Colonic mucosa (tissue), 4 donors: Measurements from ENCODE around the gene CD164L2. TPM values are rescaled to one million over a fixed set of nuclear protein-coding genes. Genes with fewer than 3 reads are reported as not detected.
A peak's percentile ranks its signal among the peaks of the same experiment; 100 is the strongest.

Experiments
- DNase-seq: peaks from one replicate; pipeline ENCODE4 v3.0.0-alpha.2; 2020
- H3K27ac ChIP-seq: fragments of 200-600 bp; one replicate; pipeline ENCODE4 v1.8.0; 2021
- H3K27me3 ChIP-seq: fragments of 200-600 bp; one replicate; pipeline ENCODE4 v1.8.0; 2021
- H3K36me3 ChIP-seq: fragments of 200-600 bp; one replicate; pipeline ENCODE4 v1.8.0; 2021
- H3K4me1 ChIP-seq: fragments of 200-600 bp; one replicate; pipeline ENCODE4 v1.8.0; 2021; ENCODE audit warnings: mild to moderate bottlenecking
- H3K4me3 ChIP-seq: fragments of 200-600 bp; one replicate; pipeline ENCODE4 v1.8.0; 2021
- H3K9ac ChIP-seq, 2 donors: one replicate each; pipeline ENCODE4 v1.7.0; 2013; ENCODE audit warnings: control low read depth in 2 of 2, low read depth in 2 of 2, low read length in 2 of 2
- H3K9me3 ChIP-seq: fragments of 200-600 bp; one replicate; pipeline ENCODE4 v1.8.0; 2021
- intact Hi-C: fragments of 100-400 bp; cut with DNase I; formaldehyde crosslinking; loops from one replicate; pipeline ENCODE4 v1.14.1; 2022
- total RNA-seq, 2 donors: library from RNA; stranded (reverse); fragmentation: NEBNext Ultra II Directional in 1 of 2; extraction: Animal tissue kit (Norgen Biotek cat#: 25700) in 1 of 2; gene quantifications; one replicate each; pipeline ENCODE4 v1.2.1, GENCODE V29; 2021
- TF ChIP-seq, protein P1 (sequence below): fragments of 200-600 bp; IDR thresholded peaks from one replicate; pipeline ENCODE4 v1.8.0; 2022; ENCODE audit warnings: antibody characterized with exemption, mild to moderate bottlenecking
- donor health status: healthy.
- donor health status: DM: no; HTN: no; CAD: no.
- donor health status: DM: no; HTN: no; CAD: no.

The CD164L2 gene
- total RNA-seq, 2 donors from 2014 or later: 0.69 to 1.7 TPM

DNA sequence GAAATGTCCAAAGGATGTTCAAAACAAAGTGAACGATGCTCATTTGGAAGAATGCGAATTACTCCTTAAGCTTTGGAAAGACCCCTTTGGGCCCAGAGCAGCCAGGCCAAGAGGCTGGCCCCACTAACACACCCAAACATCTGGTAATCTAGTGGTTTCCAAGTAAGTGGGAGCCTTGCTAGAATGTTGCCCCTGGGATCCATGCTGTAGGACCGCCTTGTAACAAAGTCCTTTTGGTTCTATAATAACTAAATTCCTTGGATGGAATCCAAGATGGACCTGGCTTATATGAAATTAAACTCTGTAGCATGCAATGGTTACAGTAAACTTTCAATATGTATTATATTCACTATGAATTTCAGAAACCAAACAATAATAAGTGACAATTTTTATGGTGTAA is 34.6 kb upstream of the CD164L2 start:
- no peak overlapping the region for H3K4me3 ChIP-seq
- peaks cover 8% of the 10 kb centered on the region for H3K36me3 ChIP-seq
- no peak for DNase-seq
- TF ChIP-seq, protein P1, sequence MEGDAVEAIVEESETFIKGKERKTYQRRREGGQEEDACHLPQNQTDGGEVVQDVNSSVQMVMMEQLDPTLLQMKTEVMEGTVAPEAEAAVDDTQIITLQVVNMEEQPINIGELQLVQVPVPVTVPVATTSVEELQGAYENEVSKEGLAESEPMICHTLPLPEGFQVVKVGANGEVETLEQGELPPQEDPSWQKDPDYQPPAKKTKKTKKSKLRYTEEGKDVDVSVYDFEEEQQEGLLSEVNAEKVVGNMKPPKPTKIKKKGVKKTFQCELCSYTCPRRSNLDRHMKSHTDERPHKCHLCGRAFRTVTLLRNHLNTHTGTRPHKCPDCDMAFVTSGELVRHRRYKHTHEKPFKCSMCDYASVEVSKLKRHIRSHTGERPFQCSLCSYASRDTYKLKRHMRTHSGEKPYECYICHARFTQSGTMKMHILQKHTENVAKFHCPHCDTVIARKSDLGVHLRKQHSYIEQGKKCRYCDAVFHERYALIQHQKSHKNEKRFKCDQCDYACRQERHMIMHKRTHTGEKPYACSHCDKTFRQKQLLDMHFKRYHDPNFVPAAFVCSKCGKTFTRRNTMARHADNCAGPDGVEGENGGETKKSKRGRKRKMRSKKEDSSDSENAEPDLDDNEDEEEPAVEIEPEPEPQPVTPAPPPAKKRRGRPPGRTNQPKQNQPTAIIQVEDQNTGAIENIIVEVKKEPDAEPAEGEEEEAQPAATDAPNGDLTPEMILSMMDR: no peak
- no peaks in the 10 kb centered on the region for H3K4me1 ChIP-seq
- no peak overlapping the region for H3K9ac ChIP-seq
- intact Hi-C loops: loop anchor here (5.0 kb wide), 2 partner anchors 55 to 190 kb away; no protein-coding TSS in a partner anchor
- no peaks in the 10 kb centered on the region for H3K9me3 ChIP-seq
- H3K27me3 ChIP-seq: no peaks in the 10 kb centered on the region
- H3K27ac ChIP-seq: peak overlapping the region; percentile 34

DNA sequence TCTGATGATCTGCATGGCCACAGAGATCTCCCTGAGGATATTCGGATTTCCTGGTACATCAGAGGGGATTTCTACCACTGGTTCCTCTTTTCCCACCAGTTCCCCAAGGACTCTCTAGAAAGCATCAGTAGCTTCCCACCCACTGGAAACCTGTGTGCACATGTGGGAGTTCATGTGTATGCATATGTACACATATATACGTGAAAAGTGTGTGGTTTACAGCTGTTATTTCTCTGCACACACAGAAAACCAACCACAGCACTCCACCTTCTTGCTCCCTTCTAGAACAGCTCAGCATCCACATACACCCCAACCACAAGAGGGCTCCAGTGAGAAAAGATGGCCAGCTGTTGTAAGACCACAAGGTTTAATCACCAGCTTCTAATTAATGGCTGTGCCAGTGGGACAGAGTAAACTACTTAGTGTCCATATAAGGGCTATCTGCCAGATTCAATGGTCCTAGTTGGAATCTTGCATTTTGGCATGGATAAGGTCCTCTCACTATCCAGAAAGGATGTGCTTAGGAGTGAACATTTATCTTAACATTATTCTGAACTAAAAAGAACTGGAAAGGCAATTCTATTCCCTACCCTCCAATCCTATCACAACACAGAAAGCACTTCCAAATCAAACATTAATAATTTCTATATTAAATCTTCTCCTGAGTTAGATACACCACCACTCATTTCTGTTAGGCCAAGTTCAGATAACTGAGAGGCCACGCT is 33.4 kb upstream of the CD164L2 start:
- peak; percentile 56 for DNase-seq
- Histone ChIP-seq H3K27me3 (no peaks in the 10 kb centered on the region), H3K36me3 (peaks cover 18% of the 10 kb centered on the region), H3K27ac (no peak overlapping the region), H3K4me3 (no peak overlapping the region), H3K9me3 (no peaks in the 10 kb centered on the region), H3K9ac (no peak overlapping the region), H3K4me1 (no peaks in the 10 kb centered on the region)
- TF ChIP-seq, protein P1: peak; percentile 64
- intact Hi-C loops: loop anchor here (5.0 kb wide), 2 partner anchors 56 to 191 kb away; no protein-coding TSS in a partner anchor

DNA sequence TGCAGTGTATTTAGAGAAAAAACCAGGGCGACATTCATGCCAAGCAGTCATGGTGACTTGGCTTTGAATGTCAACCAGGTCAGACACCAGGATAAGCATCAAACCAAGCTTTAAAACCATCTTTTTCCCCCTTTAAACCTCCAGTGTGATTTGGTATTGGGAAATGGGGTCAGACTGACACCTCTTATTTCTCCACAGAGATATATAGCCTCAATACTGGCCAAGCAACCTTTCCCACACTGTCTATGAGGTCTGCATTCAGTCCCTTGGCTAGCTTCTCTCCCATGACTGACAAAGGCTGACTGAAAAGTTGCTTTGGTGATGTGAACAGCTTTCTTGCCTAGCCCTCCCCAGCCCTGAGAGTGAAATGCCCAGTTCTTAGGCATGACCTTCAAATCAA is 31.0 kb upstream of the CD164L2 start:
- TF ChIP-seq, protein P1: no peak
- H3K9ac ChIP-seq: no peak overlapping the region
- no peak overlapping the region for H3K27ac ChIP-seq
- H3K36me3 ChIP-seq: peaks cover 23% of the 10 kb centered on the region
- no peaks in the 10 kb centered on the region for H3K4me1 ChIP-seq
- intact Hi-C loops: no loop called here
- H3K27me3 ChIP-seq: no peaks in the 10 kb centered on the region
- no peak overlapping the region for H3K4me3 ChIP-seq
- no peak for DNase-seq
- H3K9me3 ChIP-seq: no peaks in the 10 kb centered on the region

DNA sequence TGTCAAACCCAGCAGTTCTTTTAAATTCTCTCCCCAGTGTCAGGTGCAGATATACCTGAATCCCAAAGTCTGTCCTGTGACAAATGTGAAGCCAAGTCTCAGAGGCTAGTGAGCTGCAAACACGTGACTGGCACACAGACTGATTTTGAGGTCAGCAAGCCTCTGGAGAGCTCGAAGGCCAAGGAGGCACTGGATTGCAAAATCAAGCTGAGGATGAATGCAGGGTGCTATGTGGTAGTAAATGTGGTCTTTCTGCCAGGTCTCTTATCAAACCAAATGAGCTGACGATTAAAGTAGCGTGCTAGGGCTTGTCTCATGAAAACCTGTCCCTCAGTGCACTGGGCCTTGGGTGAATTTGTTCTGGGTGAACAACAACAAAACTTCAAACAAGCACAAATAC is 29.9 kb upstream of the CD164L2 start:
- no peak overlapping the region for H3K9ac ChIP-seq
- H3K27ac ChIP-seq: no peak overlapping the region
- H3K4me3 ChIP-seq: no peak overlapping the region
- intact Hi-C loops: no loop called here
- TF ChIP-seq, protein P1: no peak
- peaks cover 23% of the 10 kb centered on the region for H3K36me3 ChIP-seq
- no peaks in the 10 kb centered on the region for H3K4me1 ChIP-seq
- H3K27me3 ChIP-seq: no peaks in the 10 kb centered on the region
- DNase-seq: no peak
- H3K9me3 ChIP-seq: no peaks in the 10 kb centered on the region

DNA sequence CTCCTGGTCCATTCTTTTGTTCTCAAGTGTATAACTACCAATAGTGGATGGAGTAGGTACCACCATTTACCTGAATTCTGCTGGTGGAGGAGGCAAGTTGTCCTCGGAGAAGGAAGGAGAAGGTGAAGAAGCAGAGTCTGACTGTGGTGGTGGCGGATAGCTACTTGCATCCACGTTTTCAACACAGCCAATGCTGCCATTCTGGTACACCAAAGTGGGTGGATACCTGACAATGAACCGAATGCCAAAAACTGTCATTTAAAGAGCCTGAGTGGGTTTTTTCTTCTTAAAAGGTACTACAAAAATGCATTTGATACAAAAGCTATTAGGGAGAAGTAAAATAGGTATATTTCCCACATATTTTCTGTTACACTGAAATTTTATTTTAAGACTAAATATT is 29.4 kb upstream of the CD164L2 start:
- Histone ChIP-seq H3K27me3 (no peaks in the 10 kb centered on the region), H3K9ac (no peak overlapping the region), H3K4me1 (no peaks in the 10 kb centered on the region), H3K9me3 (no peaks in the 10 kb centered on the region), H3K36me3 (peaks cover 23% of the 10 kb centered on the region), H3K4me3 (no peak overlapping the region), H3K27ac (no peak overlapping the region)
- DNase-seq: no peak
- intact Hi-C loops: no loop called here
- TF ChIP-seq, protein P1: no peak
